Measurements from ENCODE around the gene MARCHF3. TPM values are rescaled to one million over a fixed set of nuclear protein-coding genes. Genes with fewer than 3 reads are reported as not detected.
"Not testable (repeated sequence)": the region's sequence is repeated elsewhere in the genome, so short reads cannot be mapped to it uniquely, and the experiment has no call there.

Gene MARCHF3
- total RNA-seq = 28.1 TPM

GRCh38 chr5:127030259-127031146, at the start of gene MARCHF3:
Gene MARCHF3, minus strand, starts transcription at chr5:127030558. Its CDS starts 112,387 bp downstream, at chr5:126918171.
- no peak for FAIRE-seq

GRCh38 chr5:127079994-127080491, 49.7 kb upstream of the MARCHF3 start:
- FAIRE-seq = no peak
- DNase-seq (ENCODE audit: low spot score in 2 of 2) = no peak

More at GRCh38 chr5:127030259-127031146, at the start of gene MARCHF3:
- DNase-seq (ENCODE audit: low spot score in 2 of 2) = peak; percentile 92 to 97

- FAIRE-seq (no peak), DNase-seq (ENCODE audit: low spot score in 2 of 2) (no peak)
Observed at GRCh38 chr5:127077366-127077765, 47.0 kb upstream of the MARCHF3 start.

- DNase-seq (ENCODE audit: low spot score in 2 of 2) (no peak), FAIRE-seq (no peak)
Observed at GRCh38 chr5:127076315-127077129, 46.2 kb upstream of the MARCHF3 start.

- no peak for DNase-seq (ENCODE audit: low spot score in 2 of 2)
- FAIRE-seq = no peak
Observed at GRCh38 chr5:127074466-127074865, 44.1 kb upstream of the MARCHF3 start.

GRCh38 chr5:127072861-127073846, 42.8 kb upstream of the MARCHF3 start, which contains the start of gene C5orf63:
Gene C5orf63, minus strand, starts transcription at chr5:127073502. Its CDS starts 14,507 bp downstream, at chr5:127058995.
- DNase-seq (ENCODE audit: low spot score in 2 of 2) (peak in 1 of 2 donors; percentile 52), FAIRE-seq (no peak)

GRCh38 chr5:127070243-127070642, 39.9 kb upstream of the MARCHF3 start:
- FAIRE-seq (no peak), DNase-seq (ENCODE audit: low spot score in 2 of 2) (no peak)

- FAIRE-seq (no peak), DNase-seq (ENCODE audit: low spot score in 2 of 2) (no peak)
Observed at GRCh38 chr5:127068493-127069214, 38.3 kb upstream of the MARCHF3 start.

- DNase-seq (ENCODE audit: low spot score in 2 of 2) (no peak), FAIRE-seq (no peak)
Observed at GRCh38 chr5:127066721-127067120, 36.4 kb upstream of the MARCHF3 start.

GRCh38 chr5:127064253-127064840, 34.0 kb upstream of the MARCHF3 start:
- no peak for FAIRE-seq
- no peak for DNase-seq (ENCODE audit: low spot score in 2 of 2)

- DNase-seq (ENCODE audit: low spot score in 2 of 2) (no peak), FAIRE-seq (no peak)
Observed at GRCh38 chr5:127063257-127063913, 33.0 kb upstream of the MARCHF3 start.

- FAIRE-seq (no peak), DNase-seq (ENCODE audit: low spot score in 2 of 2) (no peak)
Observed at GRCh38 chr5:127061956-127062355, 31.6 kb upstream of the MARCHF3 start.

- FAIRE-seq (no peak), DNase-seq (ENCODE audit: low spot score in 2 of 2) (no peak)
Observed at GRCh38 chr5:127061537-127061936, 31.2 kb upstream of the MARCHF3 start.

- FAIRE-seq (no peak), DNase-seq (ENCODE audit: low spot score in 2 of 2) (no peak)
Observed at GRCh38 chr5:127060470-127060985, 30.2 kb upstream of the MARCHF3 start.

- no peak for DNase-seq (ENCODE audit: low spot score in 2 of 2)
- FAIRE-seq = no peak
Observed at GRCh38 chr5:127056896-127057295, 26.5 kb upstream of the MARCHF3 start.

GRCh38 chr5:127055880-127056653, 25.7 kb upstream of the MARCHF3 start:
- DNase-seq (ENCODE audit: low spot score in 2 of 2) = no peak
- FAIRE-seq = no peak

- DNase-seq (ENCODE audit: low spot score in 2 of 2); FAIRE-seq: not testable (repeated sequence)
Observed at GRCh38 chr5:127053551-127053950, 23.2 kb upstream of the MARCHF3 start.

Measured in frontal cortex (tissue), 4 donors.